ENCODE results near the gene ALPL.

ALPL gene

DNA sequence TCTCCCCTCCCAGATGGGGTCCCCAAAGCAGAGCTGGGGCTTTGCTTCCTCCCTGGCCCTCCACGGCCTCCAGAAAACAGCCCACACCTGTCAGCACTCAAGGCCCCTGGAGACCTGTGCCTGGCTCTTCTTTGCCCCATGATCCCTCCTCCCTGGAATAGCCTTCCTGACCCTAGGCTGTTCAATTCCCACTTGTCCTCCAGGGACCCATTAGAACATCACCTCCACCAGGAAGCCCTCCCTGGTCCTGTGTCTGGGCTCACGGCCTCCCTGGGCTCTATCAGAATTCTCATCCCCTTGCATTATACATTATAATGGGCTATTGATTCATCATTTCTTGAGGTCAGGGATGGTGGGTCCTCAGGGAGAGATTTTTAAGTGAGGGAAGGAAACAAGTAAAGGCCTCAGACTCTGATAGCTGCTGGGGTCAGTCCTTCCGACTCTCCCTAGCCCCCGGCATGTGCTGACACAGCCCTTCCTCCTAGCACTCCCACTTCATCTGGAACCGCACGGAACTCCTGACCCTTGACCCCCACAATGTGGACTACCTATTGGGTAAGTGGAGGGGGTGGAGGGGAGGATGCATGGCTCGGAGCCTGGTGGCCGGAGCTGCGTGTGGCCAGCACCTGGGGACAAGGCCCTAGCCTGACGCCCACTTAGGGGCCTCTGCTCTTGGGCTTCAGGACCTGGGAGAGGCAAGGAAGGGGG, 60.8 kb downstream of the ALPL start:
- DNase-seq, result no peak
- Histone ChIP-seq H3K18ac (ENCODE audit: low read length) (no peak overlapping the region), H3K9me3 (ENCODE audit: insufficient read depth, low read depth, low read length) (peaks cover 4% of the 10 kb centered on the region), H3K79me2 (ENCODE audit: control insufficient read depth, insufficient read depth, low read length, poor library complexity) (no peaks in the 10 kb centered on the region), H2BK5ac (ENCODE audit: low read depth, low read length, poor library complexity) (no peak overlapping the region), H3K27me3 (ENCODE audit: insufficient read depth, low read length) (no peaks in the 10 kb centered on the region), H2AK5ac (ENCODE audit: low read length) (no peak overlapping the region), H4K12ac (ENCODE audit: low read depth, low read length) (no peak overlapping the region), H3K79me1 (ENCODE audit: low read length) (peaks cover 2% of the 10 kb centered on the region), H3K27ac (ENCODE audit: low read depth, low read length) (no peak overlapping the region), H2AFZ (ENCODE audit: insufficient read depth, low read length, poor library complexity) (no peak overlapping the region), H3K9ac (ENCODE audit: low read length) (no peak overlapping the region), H3K4me2 (ENCODE audit: low read length) (no peak overlapping the region), H4K91ac (ENCODE audit: low read depth, low read length) (peak overlapping the region; percentile 6), H3K36me3 (ENCODE audit: control insufficient read depth in 1 of 2, insufficient read depth in 2 of 2, low read length in 2 of 2) (no peaks in the 10 kb centered on the region), H4K8ac (ENCODE audit: low read depth, low read length) (no peak overlapping the region), H3K23ac (ENCODE audit: low read length) (no peak overlapping the region), H3K4me1 (ENCODE audit: control insufficient read depth in 1 of 2, insufficient read depth in 2 of 2, low read length in 2 of 2) (peaks cover 13 to 16% of the 10 kb centered on the region in 2 experiments), H2BK120ac (ENCODE audit: insufficient read depth, low read length, poor library complexity) (no peak overlapping the region), H2BK12ac (ENCODE audit: low read length) (no peak overlapping the region), H3K4me3 (ENCODE audit: low read depth, low read length) (no peak overlapping the region), H3K14ac (ENCODE audit: low read length) (no peak overlapping the region), H3K4ac (ENCODE audit: low read depth, low read length) (no peak overlapping the region)
- WGBS (ENCODE audit: extremely low coverage, insufficient coverage, insufficient read length), result no CpG with 5 or more reads among the region's 10 CpGs

DNA sequence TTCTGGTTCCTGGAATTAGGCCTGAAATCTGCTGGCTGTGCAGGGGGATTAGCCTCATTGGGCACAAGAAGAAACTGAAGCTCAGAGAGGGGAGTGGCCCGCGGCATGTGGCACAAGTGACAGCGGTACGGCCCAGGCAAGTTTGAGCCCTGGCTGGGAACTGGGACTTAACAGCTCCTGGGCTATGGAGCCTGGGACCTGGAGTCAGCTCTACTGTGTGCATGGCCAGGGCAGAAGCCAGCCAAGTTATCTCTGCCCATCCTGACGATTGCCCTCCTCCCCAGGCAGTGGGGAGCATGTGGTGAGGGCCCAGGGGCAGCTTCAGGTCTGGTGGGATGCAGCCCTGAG, 61.3 kb downstream of the ALPL start:
- WGBS (ENCODE audit: extremely low coverage, insufficient coverage, insufficient read length), result no CpG with 5 or more reads among the region's 5 CpGs

DNA sequence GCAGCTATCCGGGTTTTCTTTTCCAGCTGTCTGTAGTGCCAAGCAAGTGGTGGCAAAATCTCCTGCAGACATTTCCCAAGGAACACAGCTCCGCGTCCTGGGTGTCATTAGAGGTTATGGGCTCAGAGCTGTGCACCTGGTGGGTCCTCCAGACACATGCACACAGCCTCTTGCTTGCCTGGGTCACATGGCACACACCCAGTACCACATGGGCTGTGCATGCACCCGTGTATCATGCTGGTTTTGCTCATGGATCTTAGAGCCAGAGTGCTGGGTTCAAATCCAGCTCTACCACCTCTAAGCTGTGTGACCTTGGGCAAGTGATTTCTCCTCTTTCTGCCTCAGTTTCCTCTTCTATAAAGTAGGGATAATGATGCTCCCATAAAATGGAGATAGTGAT, 61.7 kb downstream of the ALPL start:
- Histone ChIP-seq H3K79me1 (ENCODE audit: low read length) (peaks cover 2% of the 10 kb centered on the region), H3K4ac (ENCODE audit: low read depth, low read length) (no peak overlapping the region), H3K23ac (ENCODE audit: low read length) (no peak overlapping the region), H3K9ac (ENCODE audit: low read length) (no peak overlapping the region), H4K91ac (ENCODE audit: low read depth, low read length) (no peak overlapping the region), H3K14ac (ENCODE audit: low read length) (no peak overlapping the region), H3K79me2 (ENCODE audit: control insufficient read depth, insufficient read depth, low read length, poor library complexity) (no peaks in the 10 kb centered on the region), H3K4me2 (ENCODE audit: low read length) (no peak overlapping the region), H4K12ac (ENCODE audit: low read depth, low read length) (no peak overlapping the region), H3K4me3 (ENCODE audit: low read depth, low read length) (no peak overlapping the region), H2BK120ac (ENCODE audit: insufficient read depth, low read length, poor library complexity) (no peak overlapping the region), H2AK5ac (ENCODE audit: low read length) (no peak overlapping the region), H3K9me3 (ENCODE audit: insufficient read depth, low read depth, low read length) (peaks cover 4% of the 10 kb centered on the region), H2AFZ (ENCODE audit: insufficient read depth, low read length, poor library complexity) (no peak overlapping the region), H3K36me3 (ENCODE audit: control insufficient read depth in 1 of 2, insufficient read depth in 2 of 2, low read length in 2 of 2) (no peaks in the 10 kb centered on the region), H3K18ac (ENCODE audit: low read length) (no peak overlapping the region), H4K8ac (ENCODE audit: low read depth, low read length) (no peak overlapping the region), H2BK5ac (ENCODE audit: low read depth, low read length, poor library complexity) (no peak overlapping the region), H3K27me3 (ENCODE audit: insufficient read depth, low read length) (no peaks in the 10 kb centered on the region), H3K4me1 (ENCODE audit: control insufficient read depth in 1 of 2, insufficient read depth in 2 of 2, low read length in 2 of 2) (peaks cover 13 to 16% of the 10 kb centered on the region in 2 experiments), H3K27ac (ENCODE audit: low read depth, low read length) (no peak overlapping the region), H2BK12ac (ENCODE audit: low read length) (no peak overlapping the region)
- no peak for DNase-seq
- no CpG with 5 or more reads among the region's 4 CpGs for WGBS (ENCODE audit: extremely low coverage, insufficient coverage, insufficient read length)

More for the DNA sequence above, 61.3 kb downstream of the ALPL start:
- no peaks in the 10 kb centered on the region for H3K79me2 ChIP-seq (ENCODE audit: control insufficient read depth, insufficient read depth, low read length, poor library complexity)
- H2AK5ac ChIP-seq (ENCODE audit: low read length), result no peak overlapping the region
- no peak overlapping the region for H3K27ac ChIP-seq (ENCODE audit: low read depth, low read length)
- H3K4ac ChIP-seq (ENCODE audit: low read depth, low read length), result no peak overlapping the region
- H4K12ac ChIP-seq (ENCODE audit: low read depth, low read length), result no peak overlapping the region
- H3K4me2 ChIP-seq (ENCODE audit: low read length), result no peak overlapping the region
- DNase-seq, result no peak
- H4K91ac ChIP-seq (ENCODE audit: low read depth, low read length), result no peak overlapping the region
- H4K8ac ChIP-seq (ENCODE audit: low read depth, low read length), result no peak overlapping the region
- H3K9ac ChIP-seq (ENCODE audit: low read length), result no peak overlapping the region
- H2AFZ ChIP-seq (ENCODE audit: insufficient read depth, low read length, poor library complexity), result no peak overlapping the region
- H2BK12ac ChIP-seq (ENCODE audit: low read length), result no peak overlapping the region
- H3K9me3 ChIP-seq (ENCODE audit: insufficient read depth, low read depth, low read length), result peaks cover 4% of the 10 kb centered on the region
- no peak overlapping the region for H3K18ac ChIP-seq (ENCODE audit: low read length)
- no peak overlapping the region for H3K14ac ChIP-seq (ENCODE audit: low read length)
- no peak overlapping the region for H2BK120ac ChIP-seq (ENCODE audit: insufficient read depth, low read length, poor library complexity)
- H3K23ac ChIP-seq (ENCODE audit: low read length), result no peak overlapping the region
- H2BK5ac ChIP-seq (ENCODE audit: low read depth, low read length, poor library complexity), result no peak overlapping the region
- H3K79me1 ChIP-seq (ENCODE audit: low read length), result peaks cover 2% of the 10 kb centered on the region
- no peak overlapping the region for H3K4me3 ChIP-seq (ENCODE audit: low read depth, low read length)
- H3K36me3 ChIP-seq (ENCODE audit: control insufficient read depth in 1 of 2, insufficient read depth in 2 of 2, low read length in 2 of 2), result no peaks in the 10 kb centered on the region
- peaks cover 13 to 16% of the 10 kb centered on the region in 2 experiments for H3K4me1 ChIP-seq (ENCODE audit: control insufficient read depth in 1 of 2, insufficient read depth in 2 of 2, low read length in 2 of 2)
- no peaks in the 10 kb centered on the region for H3K27me3 ChIP-seq (ENCODE audit: insufficient read depth, low read length)

DNA sequence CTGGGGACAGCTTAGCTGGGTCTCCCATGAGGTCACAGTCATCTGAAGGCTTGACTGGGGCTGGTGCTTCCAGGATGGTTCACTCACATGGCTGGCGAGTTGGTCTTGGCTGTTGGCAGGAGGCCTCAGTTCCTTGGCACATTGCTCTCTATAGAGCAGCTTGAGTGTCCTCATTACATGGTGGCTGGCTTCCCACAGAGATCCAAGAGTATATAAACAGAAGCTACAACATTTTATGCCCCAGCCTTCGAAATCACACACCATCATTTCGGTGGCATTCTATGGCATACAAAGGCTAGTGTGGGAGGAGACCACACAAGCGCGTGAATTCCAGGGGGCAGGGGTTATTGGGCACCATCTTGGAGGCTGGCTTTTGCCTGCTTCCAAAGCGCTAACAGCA, 63.0 kb downstream of the ALPL start:
- Histone ChIP-seq H3K27me3 (ENCODE audit: insufficient read depth, low read length) (no peaks in the 10 kb centered on the region), H3K9ac (ENCODE audit: low read length) (no peak overlapping the region), H3K79me1 (ENCODE audit: low read length) (peaks cover 2% of the 10 kb centered on the region), H4K8ac (ENCODE audit: low read depth, low read length) (no peak overlapping the region), H2BK120ac (ENCODE audit: insufficient read depth, low read length, poor library complexity) (no peak overlapping the region), H3K4ac (ENCODE audit: low read depth, low read length) (no peak overlapping the region), H2BK12ac (ENCODE audit: low read length) (no peak overlapping the region), H4K12ac (ENCODE audit: low read depth, low read length) (no peak overlapping the region), H3K14ac (ENCODE audit: low read length) (no peak overlapping the region), H3K18ac (ENCODE audit: low read length) (no peak overlapping the region), H3K36me3 (ENCODE audit: control insufficient read depth in 1 of 2, insufficient read depth in 2 of 2, low read length in 2 of 2) (no peaks in the 10 kb centered on the region), H3K4me2 (ENCODE audit: low read length) (no peak overlapping the region), H3K79me2 (ENCODE audit: control insufficient read depth, insufficient read depth, low read length, poor library complexity) (no peaks in the 10 kb centered on the region), H2BK5ac (ENCODE audit: low read depth, low read length, poor library complexity) (no peak overlapping the region), H2AK5ac (ENCODE audit: low read length) (no peak overlapping the region), H3K27ac (ENCODE audit: low read depth, low read length) (no peak overlapping the region), H3K23ac (ENCODE audit: low read length) (no peak overlapping the region), H3K4me1 (ENCODE audit: control insufficient read depth in 1 of 2, insufficient read depth in 2 of 2, low read length in 2 of 2) (peaks cover 13 to 16% of the 10 kb centered on the region in 2 experiments), H4K91ac (ENCODE audit: low read depth, low read length) (no peak overlapping the region), H3K4me3 (ENCODE audit: low read depth, low read length) (no peak overlapping the region), H2AFZ (ENCODE audit: insufficient read depth, low read length, poor library complexity) (no peak overlapping the region), H3K9me3 (ENCODE audit: insufficient read depth, low read depth, low read length) (peaks cover 4% of the 10 kb centered on the region)
- no CpG with 5 or more reads among the region's 6 CpGs for WGBS (ENCODE audit: extremely low coverage, insufficient coverage, insufficient read length)
- DNase-seq, result no peak
